CD4-positive, alpha-beta memory T cell (primary cell): ENCODE results near the gene HDLBP. TPM values are rescaled to one million over a fixed set of nuclear protein-coding genes. Genes with fewer than 3 reads are reported as not detected.
"Not testable (repeated sequence)": the region's sequence is repeated elsewhere in the genome, so short reads cannot be mapped to it uniquely, and the experiment has no call there.

Source experiments
- CTCF ChIA-PET: fragments of 350-600 bp; sonication (Branson Sonifier 250); formaldehyde crosslinking; loops from one replicate; lab custom pipeline; 2021; ENCODE audit warnings: inconsistent platforms; ENCODE audit not compliant: partially characterized antibody; lab: Charles Lee
- POLR2A ChIA-PET: fragments of 350-600 bp; sonication (Branson Sonifier 250); formaldehyde crosslinking; loops from one replicate; lab custom pipeline; 2021; ENCODE audit not compliant: partially characterized antibody; lab: Charles Lee
- DNase-seq, 5 donors: peaks; one replicate each; pipeline versions ENCODE4 v3.0.0 to v3.0.0-alpha.2; 2020 to 2022; ENCODE audit warnings: mixed read lengths in 1 of 5
- H3K27ac ChIP-seq: one replicate; pipeline ENCODE4 v1.7.0; 2013; ENCODE audit warnings: low read depth, low read length
- H3K27me3 ChIP-seq: 2 replicates; pipeline ENCODE4 v1.7.0; 2013; ENCODE audit warnings: mild to moderate bottlenecking, low read length, moderate library complexity; ENCODE audit not compliant: insufficient read depth
- H3K36me3 ChIP-seq: 2 replicates; pipeline ENCODE4 v1.7.0; 2013; ENCODE audit warnings: mild to moderate bottlenecking, low read length, moderate library complexity; ENCODE audit not compliant: insufficient read depth
- H3K4me1 ChIP-seq: 2 replicates; pipeline ENCODE4 v1.7.0; 2013; ENCODE audit warnings: mild to moderate bottlenecking, low read length, moderate library complexity; ENCODE audit not compliant: insufficient read depth
- H3K4me3 ChIP-seq, 2 donors: one replicate each; pipeline ENCODE4 v1.7.0; 2013; ENCODE audit warnings: low read length in 2 of 2, mild to moderate bottlenecking in 1 of 2
- H3K9me3 ChIP-seq, 2 donors: one replicate each; pipeline ENCODE4 v1.7.0; 2013; ENCODE audit warnings: low read length in 2 of 2, control low read depth in 1 of 2; ENCODE audit not compliant: control insufficient read depth in 1 of 2
- H3K27ac Mint-ChIP-seq, 7 donors: one replicate each; pipeline ENCODE4 v1.8.0; 2020 to 2021; ENCODE audit warnings: mixed read lengths in 7 of 7, mild to moderate bottlenecking in 6 of 7, inconsistent platforms in 3 of 7, moderate library complexity in 3 of 7
- H3K27me3 Mint-ChIP-seq, 2 donors: one replicate each; pipeline ENCODE4 v1.8.0; 2020 to 2021; ENCODE audit warnings: mixed read lengths in 2 of 2
- H3K36me3 Mint-ChIP-seq, 2 donors: one replicate each; pipeline ENCODE4 v1.8.0; 2020 to 2021; ENCODE audit warnings: mixed read lengths in 2 of 2, inconsistent platforms in 1 of 2, mild to moderate bottlenecking in 1 of 2
- H3K4me1 Mint-ChIP-seq, 4 donors: one replicate each; pipeline ENCODE4 v1.8.0; 2020 to 2021; ENCODE audit warnings: mixed read lengths in 4 of 4, mild to moderate bottlenecking in 1 of 4
- H3K4me3 Mint-ChIP-seq, 8 donors: one replicate each; pipeline ENCODE4 v1.8.0; 2020 to 2021; ENCODE audit warnings: mixed read lengths in 8 of 8, mild to moderate bottlenecking in 7 of 8, moderate library complexity in 6 of 8, inconsistent platforms in 3 of 8
- H3K9me3 Mint-ChIP-seq, 8 donors: one replicate each; pipeline ENCODE4 v1.8.0; 2020 to 2021; ENCODE audit warnings: mixed read lengths in 8 of 8, mild to moderate bottlenecking in 5 of 8, inconsistent platforms in 3 of 8, moderate library complexity in 1 of 8
- intact Hi-C: fragments of 100-400 bp; cut with micrococcal nuclease; formaldehyde crosslinking; loops from one replicate; pipeline ENCODE4 v1.15.1; 2023
- polyA plus RNA-seq, 2 donors: library from polyadenylated mRNA; unstranded; fragments of 300-500 nt; fragmentation: Illumina TruSeq; gene quantifications; one replicate each; pipeline ENCODE4 v1.2.3, GENCODE V29; 2021
- total RNA-seq, 2 experiments: library from RNA; stranded (reverse); gene quantifications; one replicate each; pipeline ENCODE4 v1.2.3, GENCODE V29; 2021

Gene HDLBP
- total and polyA plus RNA-seq, 4 experiments from 2014 or later = 24.7 to 183 (median 124) TPM

DNA sequence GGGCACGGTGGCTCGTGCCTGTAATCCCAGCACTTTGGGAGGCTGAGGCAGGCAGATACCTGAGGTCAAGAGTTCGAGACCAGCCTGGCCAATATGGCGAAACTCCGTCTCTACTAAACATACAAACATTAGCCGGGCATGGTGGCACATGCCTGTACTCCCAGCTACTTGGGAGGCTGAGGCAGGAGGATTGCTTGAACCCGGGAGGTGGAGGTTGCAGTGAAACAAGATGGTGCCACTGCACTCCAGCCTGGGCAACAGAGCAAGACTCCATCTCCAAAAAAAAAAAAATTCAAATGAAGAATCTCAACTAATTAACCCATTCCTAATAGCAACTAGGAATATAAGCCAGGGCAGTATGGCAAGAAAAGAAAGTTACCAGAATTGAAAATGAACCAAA lies 37.2 kb downstream of the HDLBP start:
- peaks cover 10% of the 10 kb centered on the region for H3K4me1 ChIP-seq
- CTCF ChIA-PET, H3K27me3 Mint-ChIP-seq, H3K9me3 Mint-ChIP-seq, DNase-seq, H3K9me3 ChIP-seq, H3K4me3 Mint-ChIP-seq, H3K36me3 ChIP-seq, POLR2A ChIA-PET, H3K4me3 ChIP-seq, intact Hi-C loops, H3K27ac ChIP-seq, H3K27me3 ChIP-seq, H3K27ac Mint-ChIP-seq: not testable (repeated sequence)
- Mint-ChIP-seq H3K36me3 (peaks cover 1 to 14% of the 10 kb centered on the region in 2 donors), H3K4me1 (peaks cover 20 to 34% (median 23%) of the 10 kb centered on the region in 4 donors)

DNA sequence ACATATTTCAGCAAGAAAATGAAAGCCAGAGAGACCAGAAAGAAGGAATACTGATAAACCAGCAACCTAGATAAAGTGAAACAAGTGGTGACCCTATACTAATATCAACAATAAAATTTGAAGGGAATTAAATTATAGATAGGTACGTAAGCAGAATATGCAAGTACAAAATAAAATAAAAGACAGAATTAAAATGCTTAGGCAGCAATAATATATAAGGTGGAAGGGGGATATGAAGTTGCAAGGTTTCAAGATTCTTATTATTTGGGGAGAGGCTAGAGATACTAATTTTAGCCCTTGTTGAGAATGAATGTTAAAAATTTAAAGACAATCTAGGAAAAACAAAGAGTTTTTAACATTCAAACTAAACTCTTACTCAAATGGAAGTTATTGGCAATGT lies 39.6 kb downstream of the HDLBP start:
- H3K27ac Mint-ChIP-seq = no peak overlapping the region
- no peak overlapping the region for H3K4me3 Mint-ChIP-seq
- CTCF ChIA-PET = interaction anchor here (1.2 kb wide), 1 partner anchor 425 kb away, joined by 3 read pairs; no protein-coding TSS in a partner anchor

DNA sequence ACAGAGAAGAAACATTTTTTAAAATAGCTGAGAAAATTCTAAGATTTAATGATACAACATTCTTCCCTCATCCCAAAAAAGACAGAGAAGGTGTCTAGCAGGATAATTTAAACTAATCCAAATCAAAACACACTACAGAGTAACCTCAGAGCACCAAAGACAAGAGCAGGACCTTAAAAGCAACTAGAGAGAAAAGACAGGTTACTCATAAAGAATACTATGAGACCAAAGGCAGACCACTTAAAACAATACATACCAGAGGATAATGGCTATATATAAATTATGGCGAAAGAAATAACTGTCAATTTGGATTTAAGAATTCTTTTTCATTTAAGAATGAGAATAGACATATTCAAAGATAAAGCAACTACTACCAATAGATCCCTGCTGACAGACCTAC lies 40.0 kb downstream of the HDLBP start:
- Mint-ChIP-seq H3K4me3 (no peak overlapping the region), H3K36me3 (peaks cover 10 to 14% of the 10 kb centered on the region in 2 donors), H3K27ac (peak overlapping the region in 2 of 7 donors; percentile 10 to 56), H3K27me3 (no peaks in the 10 kb centered on the region), H3K4me1 (peaks cover 21 to 43% (median 30%) of the 10 kb centered on the region in 4 donors), H3K9me3 (peaks cover 0 to 9% (median 4%) of the 10 kb centered on the region in 8 donors)
- ChIA-PET POLR2A (interaction anchor here (0.9 to 1.2 kb wide), 2 partner anchors 16 to 40 kb away, joined by 3 read pairs; partner anchors contain the start of gene HDLBP), CTCF (interaction anchor here (0.5 kb wide), 1 partner anchor 197 kb away, joined by 3 read pairs; no protein-coding TSS in a partner anchor)
- H3K27me3 ChIP-seq = no peaks in the 10 kb centered on the region
- no peak overlapping the region for H3K4me3 ChIP-seq
- intact Hi-C loops = no loop called here
- no peaks in the 10 kb centered on the region for H3K36me3 ChIP-seq
- peaks cover 20% of the 10 kb centered on the region for H3K4me1 ChIP-seq
- no peak for DNase-seq
- H3K27ac ChIP-seq = no peak overlapping the region
- no peaks in the 10 kb centered on the region for H3K9me3 ChIP-seq

More for the DNA sequence above, 39.6 kb downstream of the HDLBP start:
- Histone ChIP-seq H3K4me3 (no peak overlapping the region), H3K27me3 (no peaks in the 10 kb centered on the region), H3K9me3 (no peaks in the 10 kb centered on the region), H3K4me1 (peaks cover 15% of the 10 kb centered on the region), H3K27ac (no peak overlapping the region), H3K36me3 (no peaks in the 10 kb centered on the region)
- Mint-ChIP-seq H3K36me3 (peaks cover 10 to 14% of the 10 kb centered on the region in 2 donors), H3K27me3 (no peaks in the 10 kb centered on the region), H3K4me1 (peaks cover 19 to 39% (median 26%) of the 10 kb centered on the region in 4 donors), H3K9me3 (peaks cover 0 to 9% (median 4%) of the 10 kb centered on the region in 8 donors)
- intact Hi-C loops = no loop called here
- POLR2A ChIA-PET = interaction anchor here (0.9 to 1.2 kb wide), 2 partner anchors 15 to 39 kb away, joined by 3 read pairs; partner anchors contain the start of gene HDLBP
- DNase-seq = no peak

DNA sequence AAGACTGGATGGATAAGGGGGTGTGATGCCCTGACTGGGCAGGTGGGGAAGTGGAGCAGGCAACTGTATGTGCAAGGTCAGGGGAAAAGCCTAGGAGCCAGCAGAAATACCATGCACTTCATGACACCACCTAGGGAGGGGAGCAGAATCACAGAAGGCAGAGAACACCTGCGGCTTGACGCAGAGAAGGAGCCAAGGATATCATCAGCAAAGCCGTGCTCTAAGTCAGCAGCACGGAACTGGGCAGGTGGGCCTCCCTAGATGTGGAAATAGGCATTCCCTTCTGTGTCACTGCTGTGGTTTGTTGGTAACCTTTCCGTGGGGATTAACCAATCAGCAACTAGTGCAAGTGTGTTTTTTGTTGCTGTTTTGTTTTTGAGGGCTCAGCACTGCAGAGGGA lies 41.3 kb downstream of the HDLBP start:
- Histone ChIP-seq H3K4me3 (no peak overlapping the region), H3K27ac (no peak overlapping the region), H3K36me3 (no peaks in the 10 kb centered on the region), H3K9me3 (no peaks in the 10 kb centered on the region), H3K4me1 (peaks cover 22% of the 10 kb centered on the region), H3K27me3 (no peaks in the 10 kb centered on the region)
- Mint-ChIP-seq H3K36me3 (peaks cover 12 to 14% of the 10 kb centered on the region in 2 donors), H3K9me3 (peaks cover 0 to 9% (median 4%) of the 10 kb centered on the region in 8 donors), H3K4me3 (peak overlapping the region; percentile 4 to 85 (median 28)), H3K27ac (peak overlapping the region in 4 of 7 donors; percentile 17 to 82 (median 53)), H3K4me1 (peaks cover 22 to 53% (median 35%) of the 10 kb centered on the region in 4 donors), H3K27me3 (no peaks in the 10 kb centered on the region)
- POLR2A ChIA-PET = no interaction called here
- intact Hi-C loops = loop anchor here (5.0 kb wide), 1 partner anchor 233 kb away; the partner anchor contains the start of gene STK25
- CTCF ChIA-PET = no interaction called here
- peak in 1 of 5 donors; percentile 6 for DNase-seq

DNA sequence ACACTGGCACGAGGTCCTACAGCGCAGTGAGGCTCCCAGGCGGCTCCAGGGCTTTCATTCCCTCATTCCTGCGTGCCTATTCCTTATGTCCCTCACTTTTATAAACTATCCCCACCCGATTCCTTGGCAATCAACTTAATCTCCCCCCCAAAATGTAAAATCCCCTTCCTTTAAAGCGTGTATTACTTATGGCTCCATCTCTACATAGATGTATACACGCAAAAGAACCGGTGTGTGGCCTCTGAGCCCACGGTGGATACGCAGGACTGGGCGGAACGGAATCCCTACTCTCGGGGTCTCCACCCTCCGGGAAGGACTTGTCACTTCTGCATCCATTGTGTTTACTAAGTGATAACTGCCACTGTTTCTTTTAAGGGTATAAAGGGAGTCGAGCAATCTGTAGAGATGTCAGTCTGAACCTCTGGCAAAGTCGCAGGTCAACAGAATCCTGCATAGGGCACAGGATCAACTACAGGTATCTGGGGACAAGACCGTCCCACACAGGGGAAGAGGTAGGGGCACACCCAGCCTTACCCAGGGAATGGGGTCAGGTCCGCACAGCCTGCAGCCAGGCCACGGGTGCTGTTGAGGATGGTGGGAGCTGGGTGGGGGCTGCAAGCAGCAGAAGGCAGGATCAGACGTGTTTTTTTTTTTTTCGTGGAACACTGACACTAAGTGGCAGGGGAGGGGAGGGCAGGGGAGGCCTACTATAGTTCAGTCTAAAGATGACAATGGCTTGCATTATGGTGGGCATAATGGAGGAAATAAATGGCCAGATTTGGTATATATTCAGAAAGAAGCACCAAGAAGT lies 42.1 kb downstream of the HDLBP start:
- peaks cover 0 to 9% (median 4%) of the 10 kb centered on the region in 8 donors for H3K9me3 Mint-ChIP-seq
- peaks cover 14 to 17% of the 10 kb centered on the region in 2 donors for H3K36me3 Mint-ChIP-seq
- peak in 1 of 5 donors; percentile 9 for DNase-seq
- intact Hi-C loops = loop anchor here (5.0 kb wide), 1 partner anchor 234 kb away; the partner anchor contains the start of gene STK25
- H3K4me3 Mint-ChIP-seq = peak overlapping the region; percentile 77 to 87 (median 82)
- ChIA-PET POLR2A (no interaction called here), CTCF (no interaction called here)
- no peaks in the 10 kb centered on the region for H3K27me3 Mint-ChIP-seq
- Histone ChIP-seq H3K27me3 (no peaks in the 10 kb centered on the region), H3K9me3 (no peaks in the 10 kb centered on the region), H3K27ac (peak overlapping the region; percentile 46), H3K4me3 (peak overlapping the region; percentile 28 to 49), H3K4me1 (peaks cover 22% of the 10 kb centered on the region), H3K36me3 (peaks cover 3% of the 10 kb centered on the region)
- H3K27ac Mint-ChIP-seq = peak overlapping the region in 6 of 7 donors; percentile 19 to 88 (median 68)
- H3K4me1 Mint-ChIP-seq = peaks cover 25 to 57% (median 35%) of the 10 kb centered on the region in 4 donors

DNA sequence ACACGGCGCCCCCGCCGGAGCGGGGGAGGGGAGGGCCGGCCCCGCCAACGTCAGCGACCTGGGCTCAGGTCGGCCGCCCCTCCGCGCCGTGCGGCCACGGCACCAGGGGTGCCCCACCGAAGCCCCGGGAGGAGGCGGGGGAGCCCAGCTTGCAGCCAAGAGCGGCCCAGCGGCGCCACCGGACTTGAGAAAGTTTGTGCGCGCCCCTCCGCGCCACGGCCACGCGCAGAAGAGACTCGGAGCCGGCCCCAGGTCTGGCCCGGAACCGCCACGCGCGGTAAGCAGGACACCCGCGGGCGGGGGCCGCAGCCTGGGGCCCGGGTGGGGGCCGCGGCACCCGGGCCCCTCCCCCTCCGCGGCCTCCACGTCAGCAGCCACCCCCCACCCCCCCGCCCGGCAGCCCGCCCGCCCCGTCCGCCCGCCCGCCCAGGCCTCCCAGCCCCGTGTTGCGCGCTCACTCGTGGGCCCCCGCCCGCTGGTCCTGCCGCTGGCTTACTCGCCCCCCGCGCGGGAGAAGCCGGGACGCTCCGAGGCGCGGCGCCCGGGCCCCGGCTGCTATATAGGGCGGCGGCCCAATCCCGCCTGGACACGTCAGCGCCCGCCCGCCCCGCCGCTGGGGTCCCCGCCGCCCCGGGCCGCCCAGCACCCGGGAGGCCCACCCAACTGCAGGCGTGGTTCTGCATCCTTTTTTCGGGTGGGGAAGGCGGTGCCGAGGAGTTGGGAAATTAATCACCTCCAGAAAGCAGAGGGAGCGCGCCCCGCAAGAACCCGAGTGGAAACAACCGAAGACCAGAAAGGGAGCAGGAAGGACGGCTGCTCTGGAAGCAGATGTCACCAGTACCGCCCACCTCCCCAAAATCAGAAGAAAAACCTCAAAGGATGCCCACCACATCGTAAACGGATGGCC lies 42.9 kb downstream of the HDLBP start:
- DNase-seq = peak; percentile 34 to 59 (median 37)
- peaks cover 0 to 9% (median 4%) of the 10 kb centered on the region in 8 donors for H3K9me3 Mint-ChIP-seq
- peaks cover 23 to 50% (median 39%) of the 10 kb centered on the region in 4 donors for H3K4me1 Mint-ChIP-seq
- H3K4me3 Mint-ChIP-seq = peak overlapping the region; percentile 77 to 87 (median 82)
- H3K27me3 Mint-ChIP-seq = no peaks in the 10 kb centered on the region
- peaks cover 3% of the 10 kb centered on the region for H3K36me3 ChIP-seq
- H3K4me3 ChIP-seq = peak overlapping the region; percentile 28 to 63
- H3K4me1 ChIP-seq = peaks cover 22% of the 10 kb centered on the region
- peak overlapping the region; percentile 58 for H3K27ac ChIP-seq
- no peaks in the 10 kb centered on the region for H3K27me3 ChIP-seq
- no peaks in the 10 kb centered on the region for H3K9me3 ChIP-seq
- H3K27ac Mint-ChIP-seq = peak overlapping the region in 6 of 7 donors; percentile 44 to 91 (median 74)
- peaks cover 21 to 24% of the 10 kb centered on the region in 2 donors for H3K36me3 Mint-ChIP-seq
- intact Hi-C loops = loop anchor here (1.0 to 5.0 kb wide), 2 partner anchors 43 to 235 kb away; partner anchors contain the start of genes HDLBP, SEPTIN2 and STK25
- POLR2A ChIA-PET = interaction anchor here (1.3 to 2.6 kb wide), 2 partner anchors 42 to 44 kb away, joined by 3 to 12 read pairs; partner anchors contain the start of genes HDLBP and SEPTIN2
- CTCF ChIA-PET = no interaction called here
